K562 (cell line): ENCODE data around the gene PPP1R17. TPM values are rescaled to one million over a fixed set of nuclear protein-coding genes. Genes with fewer than 3 reads are reported as not detected.

Experiments used
- ATAC-seq: fragments of 200-7000 bp; cut with Tn5 transposase; 3 replicates; pipeline ENCODE4 v1.9.1; 2020; ENCODE audit warnings: moderate library complexity
- BruUV-seq: library from RNA; stranded (reverse); fragments of 400-500 nt; replicated peaks from 2 replicates; lab custom pipeline; 2021; lab: Mats Ljungman, UMichigan
- CTCF ChIA-PET: fragments of 300-600 bp; formaldehyde crosslinking; extraction: SDS; loops from one replicate; lab custom pipeline; 2021; ENCODE audit warnings: low intra/inter-chr PET ratio; lab: Yijun Ruan, JAX
- POLR2A ChIA-PET: fragments of 300-600, 350-650 bp; sonication (Branson Sonifier 250); formaldehyde crosslinking; extraction: SDS; loops from one replicate; lab custom pipeline; 2021; ENCODE audit warnings: antibody characterized with exemption, inconsistent platforms; lab: Yijun Ruan, JAX
- DNase-seq, 4 experiments: peaks; one replicate each; pipeline versions ENCODE4 v3.0.0 to v3.0.0-alpha.2; 2011 to 2018; ENCODE audit warnings: low spot score in 3 of 4, mixed read lengths in 3 of 4; ENCODE audit errors: extremely low read depth in 1 of 4
- FAIRE-seq: peaks from 2 replicates; lab custom pipeline; 2011; peaks lifted over from hg19 to GRCh38; lab: Jason Lieb, UNC
- H2AFZ ChIP-seq: 2 replicates; pipeline ENCODE4 v1.6.0; 2011; ENCODE audit warnings: low read depth, low read length, control low read depth, inconsistent platforms
- H3K27ac ChIP-seq: fragments of 200-600 bp; 3 replicates; pipeline ENCODE4 v1.8.0; 2011; ENCODE audit warnings: low read depth, mild to moderate bottlenecking, control low read depth, inconsistent platforms, low read length, moderate library complexity, mixed read lengths; ENCODE audit errors: extremely low read depth
- H3K27me3 ChIP-seq, 2 experiments: fragments of 300-600 bp in 1 of 2; 2 replicates in 1 of 2; 3 replicates in 1 of 2; pipeline versions ENCODE4 v1.6.0 to v1.8.0; 2011; ENCODE audit warnings: inconsistent platforms in 2 of 2, low read length in 2 of 2, mild to moderate bottlenecking in 1 of 2, mixed read lengths in 1 of 2, moderate library complexity in 1 of 2; ENCODE audit not compliant: control insufficient read depth in 2 of 2, insufficient read depth in 2 of 2
- H3K36me3 ChIP-seq: fragments of 300-600 bp; 3 replicates; pipeline ENCODE4 v1.8.0; 2011; ENCODE audit warnings: mild to moderate bottlenecking, low read length, inconsistent platforms; ENCODE audit not compliant: control insufficient read depth, insufficient read depth
- H3K4me1 ChIP-seq, 2 experiments: fragments of 200-600 bp in 1 of 2; replicated peaks in 1 of 2; 2 replicates in 1 of 2; 3 replicates in 1 of 2; pipeline versions ENCODE4 v1.5.1 to v1.8.0; 2011; ENCODE audit warnings: inconsistent platforms in 2 of 2, low read length in 2 of 2, mild to moderate bottlenecking in 1 of 2, mixed read lengths in 1 of 2, moderate library complexity in 1 of 2; ENCODE audit not compliant: control insufficient read depth in 2 of 2, insufficient read depth in 2 of 2
- H3K4me2 ChIP-seq: 2 replicates; pipeline ENCODE4 v1.6.1; 2011; ENCODE audit warnings: low read length, control low read depth, inconsistent platforms, mixed read lengths; ENCODE audit not compliant: insufficient read depth
- H3K4me3 ChIP-seq: fragments of 200-600 bp; sonication (generic), shearing (Covaris generic); 2 replicates; pipeline ENCODE4 v1.5.1; 2016; ENCODE audit warnings: control low read depth, inconsistent platforms
- H3K79me2 ChIP-seq: fragments of 200-600 bp; 3 replicates; pipeline ENCODE4 v1.8.0; 2011; ENCODE audit warnings: low read length, inconsistent platforms; ENCODE audit not compliant: control insufficient read depth, insufficient read depth
- H3K9ac ChIP-seq, 2 experiments: 2 replicates each; pipeline versions ENCODE4 v1.6.0 to v1.6.1; 2011; ENCODE audit warnings: low read depth in 2 of 2, low read length in 2 of 2, control low read depth in 1 of 2, inconsistent platforms in 1 of 2, mild to moderate bottlenecking in 1 of 2, mixed read lengths in 1 of 2; ENCODE audit not compliant: insufficient read depth in 1 of 2
- H3K9me1 ChIP-seq: one replicate; pipeline ENCODE4 v1.6.0; 2011; ENCODE audit warnings: inconsistent platforms, mild to moderate bottlenecking, low read length, moderate library complexity; ENCODE audit not compliant: control insufficient read depth, insufficient read depth
- H3K9me3 ChIP-seq: replicated peaks from 2 replicates; pipeline ENCODE4 v1.5.1; 2011; ENCODE audit warnings: low read depth, low read length, inconsistent platforms; ENCODE audit not compliant: control insufficient read depth, insufficient read depth
- H4K20me1 ChIP-seq: replicated peaks from 2 replicates; pipeline ENCODE4 v1.6.1; 2011; ENCODE audit warnings: low read length, inconsistent platforms, mixed read lengths; ENCODE audit not compliant: control insufficient read depth, insufficient read depth
- BACH1 ChIP-seq: fragments of 200-800 bp; sonication (Bioruptor generic); IDR thresholded peaks from 2 replicates; pipeline ENCODE4 v1.6.1; 2016; ENCODE audit warnings: missing genetic modification characterization, missing compliant biosample characterization
- ERF ChIP-seq: fragments of 450-650 bp; formaldehyde crosslinking; IDR thresholded peaks from 2 replicates; pipeline ENCODE4 v1.4.0; 2020; ENCODE audit warnings: mild to moderate bottlenecking, mixed read lengths
- HEY1 ChIP-seq: fragments of 250-450 bp; sonication (Bioruptor Pico); IDR thresholded peaks from 2 replicates; pipeline ENCODE4 v1.5.0; 2020; ENCODE audit warnings: mild to moderate bottlenecking, moderate library complexity, borderline replicate concordance
- HNRNPLL ChIP-seq: fragments of 200-400 bp; formaldehyde crosslinking; IDR thresholded peaks from 2 replicates; pipeline ENCODE4 v1.6.1; 2017; ENCODE audit warnings: low read length, low read depth, mild to moderate bottlenecking; ENCODE audit not compliant: poor library complexity, severe bottlenecking
- KHSRP ChIP-seq: fragments of 450-650 bp; IDR thresholded peaks from 2 replicates; pipeline ENCODE4 v1.6.1; 2017
- MCM7 ChIP-seq, 2 experiments: fragments of 450-650 bp; IDR thresholded peaks; 2 replicates each; pipeline ENCODE4 v1.6.1; 2016 to 2018
- NUFIP1 ChIP-seq: fragments of 450-650 bp; IDR thresholded peaks from 2 replicates; pipeline ENCODE4 v1.6.1; 2018; ENCODE audit not compliant: partially characterized antibody
- TEAD4 ChIP-seq, 2 experiments: sonication (generic) in 1 of 2; formaldehyde crosslinking in 1 of 2; IDR thresholded peaks; 2 replicates each; pipeline versions ENCODE4 v1.6.1 to v1.8.0; 2012 to 2022; ENCODE audit warnings: borderline replicate concordance in 1 of 2, inconsistent platforms in 1 of 2, low read length in 1 of 2, mild to moderate bottlenecking in 1 of 2, missing genetic modification reagents in 1 of 2
- WGBS: fragments of 100-300 bp; shearing (Covaris generic); methylation state at CpG from one replicate; pipeline ENCODE4 v1.1.6; 2016; ENCODE audit warnings: low coverage, mixed read lengths; ENCODE audit not compliant: insufficient coverage; ENCODE audit errors: missing lambda C conversion rate; 5-methylcytosine and 5-hydroxymethylcytosine counted together
- in situ Hi-C: fragments of 300-500 bp; cut with MboI; formaldehyde crosslinking; loops from 4 replicates; pipeline ENCODE4 v1.15.0; 2018; ENCODE audit warnings: inconsistent platforms, mixed read lengths
- intact Hi-C: fragments of 100-400 bp; cut with micrococcal nuclease; formaldehyde crosslinking; loops from 2 replicates; pipeline ENCODE4 v1.14.2; 2022
- polyA plus RNA-seq, 8 experiments: library from polyadenylated mRNA; depleted of rRNA in 4 of 8; stranded (reverse) in 5 of 8; unstranded in 3 of 8; fragments of >200 nt; fragmentation: Nextera tagmentation in 2 of 8; fragmentation: Illumina TruSeq in 1 of 8; extraction: Ambion mirVana in 2 of 8; extraction: Trizol in 1 of 8; gene quantifications; 2 replicates each; pipeline versions ENCODE4 v1.2.1 to v1.2.3, GENCODE V29; 2011 to 2014; ENCODE audit warnings: inconsistent platforms in 1 of 8, missing spikeins in 1 of 8
- total RNA-seq, 7 experiments: library from RNA; depleted of rRNA in 6 of 7; stranded (reverse); fragments of >200 nt in 6 of 7; fragmentation: Illumina TruSeq in 2 of 7; extraction: Trizol in 2 of 7; gene quantifications; 2 replicates each; pipeline versions ENCODE4 v1.2.1 to v1.2.3, GENCODE V29; 2011 to 2021; ENCODE audit warnings: low replicate concordance in 1 of 7

Gene PPP1R17
- total and polyA plus RNA-seq, 9 of the 15 experiments (the other 6 are each of a cell fraction or from before 2014, with no cell fraction given) = not detected

DNA sequence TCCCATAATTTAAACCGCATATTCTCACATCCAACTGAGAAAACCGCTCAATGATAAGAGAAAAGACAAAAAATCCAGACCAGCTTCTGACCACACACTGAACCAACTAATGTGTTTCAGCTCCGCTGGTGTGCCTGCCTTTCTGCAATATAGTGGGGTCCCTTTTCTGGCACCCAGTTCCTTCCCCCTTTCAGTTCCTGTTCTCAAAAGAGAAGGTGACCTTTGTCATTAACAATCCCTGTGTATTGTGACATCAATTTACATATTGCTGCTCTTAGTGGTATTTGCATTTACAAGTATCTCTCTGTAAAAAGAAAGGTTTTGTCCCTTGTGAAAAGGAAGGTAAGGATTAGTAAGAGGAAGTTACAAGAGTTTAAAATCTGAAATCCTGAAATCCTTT lies 1.4 kb downstream of the PPP1R17 start:
- ATAC-seq (no peak), DNase-seq (no peak)
- Histone ChIP-seq H3K4me2 (no peak overlapping the region), H3K27me3 (no peaks in the 10 kb centered on the region), H2AFZ (no peak overlapping the region), H3K9me3 (no peaks in the 10 kb centered on the region), H3K9ac (no peak overlapping the region)
- ChIA-PET POLR2A (no interaction called here), CTCF (no interaction called here)
- intact Hi-C loops = no loop called here
- TF ChIP-seq MCM7 (IDR thresholded peaks at IDR 0.05) (no peak), TEAD4 (IDR thresholded peaks at IDR 0.05; ENCODE audit: low read length) (no peak), TEAD4 (CRISPR knock-in tag; IDR thresholded peaks at IDR 0.05; ENCODE audit: borderline replicate concordance) (no peak), HNRNPLL (no peak), ERF (CRISPR knock-in tag) (no peak), HEY1 (no peak), BACH1 (tag) (no peak), KHSRP (no peak), NUFIP1 (no peak)
- TF ChIP-seq, all 486 proteins: peak for 0
- H3K4me1 ChIP-seq = no peaks in the 10 kb centered on the region
- BruUV-seq = no TSS peak
- 2% methylated on average over 3 of the region's 3 CpGs for WGBS
- no peak overlapping the region for H3K27ac ChIP-seq
- H3K4me3 ChIP-seq = no peak overlapping the region
- no peaks in the 10 kb centered on the region for H3K79me2 ChIP-seq
- no peaks in the 10 kb centered on the region for H3K9me1 ChIP-seq
- no peaks in the 10 kb centered on the region; the same call in 1 of the 2 replicates for H4K20me1 ChIP-seq
- no peak for FAIRE-seq
- in situ Hi-C loops = no loop called here
- H3K36me3 ChIP-seq = no peaks in the 10 kb centered on the region
